Astrocyte (in vitro differentiated cells and primary cell): Measurements from ENCODE around the gene IFITM10. TPM values are rescaled to one million over a fixed set of nuclear protein-coding genes. Genes with fewer than 3 reads are reported as not detected.

ENCODE experiments used
- DNase-seq: peaks from one replicate; pipeline ENCODE4 v3.0.0-alpha.2; 2010; ENCODE audit warnings: low read depth
- FAIRE-seq: peaks from 2 replicates; lab custom pipeline; 2011; peaks lifted over from hg19 to GRCh38; lab: Jason Lieb, UNC
- H2AFZ ChIP-seq: 2 replicates; pipeline ENCODE4 v1.6.0; 2012; ENCODE audit warnings: low read depth, low read length, inconsistent platforms
- H3K27ac ChIP-seq: 2 replicates; pipeline ENCODE4 v1.5.1; 2011; ENCODE audit warnings: low read depth, low read length, inconsistent platforms
- H3K27me3 ChIP-seq: 2 replicates; pipeline ENCODE4 v1.6.0; 2011; ENCODE audit warnings: low read length, inconsistent platforms; ENCODE audit not compliant: insufficient read depth
- H3K36me3 ChIP-seq: 2 replicates; pipeline ENCODE4 v1.5.1; 2011; ENCODE audit warnings: low read length, inconsistent platforms; ENCODE audit not compliant: insufficient read depth
- H3K4me1 ChIP-seq: 2 replicates; pipeline ENCODE4 v1.5.1; 2011; ENCODE audit warnings: low read length, inconsistent platforms; ENCODE audit not compliant: insufficient read depth
- H3K4me2 ChIP-seq: 2 replicates; pipeline ENCODE4 v1.6.0; 2012; ENCODE audit warnings: low read length, inconsistent platforms
- H3K4me3 ChIP-seq: 2 replicates; pipeline ENCODE4 v1.5.1; 2011; ENCODE audit warnings: low read depth, mild to moderate bottlenecking, low read length, inconsistent platforms; ENCODE audit not compliant: insufficient read depth
- H3K79me2 ChIP-seq: 2 replicates; pipeline ENCODE4 v1.6.0; 2012; ENCODE audit warnings: mild to moderate bottlenecking, low read length, inconsistent platforms; ENCODE audit not compliant: insufficient read depth
- H3K9ac ChIP-seq: 2 replicates; pipeline ENCODE4 v1.6.0; 2012; ENCODE audit warnings: mild to moderate bottlenecking, low read length, inconsistent platforms
- H3K9me3 ChIP-seq: 2 replicates; pipeline ENCODE4 v1.5.1; 2012; ENCODE audit warnings: low read depth, mild to moderate bottlenecking, low read length, inconsistent platforms; ENCODE audit not compliant: insufficient read depth
- H4K20me1 ChIP-seq: 2 replicates; pipeline ENCODE4 v1.6.0; 2012; ENCODE audit warnings: low read length, inconsistent platforms; ENCODE audit not compliant: insufficient read depth
- H3K27ac Mint-ChIP-seq: one replicate; pipeline ENCODE4 v1.8.0; 2021; ENCODE audit warnings: mild to moderate bottlenecking, mixed read lengths; ENCODE audit not compliant: unreplicated experiment
- H3K27me3 Mint-ChIP-seq: one replicate; pipeline ENCODE4 v1.8.0; 2021; ENCODE audit warnings: low read depth, mixed read lengths; ENCODE audit not compliant: unreplicated experiment
- H3K36me3 Mint-ChIP-seq: one replicate; pipeline ENCODE4 v1.8.0; 2021; ENCODE audit warnings: low read depth, mixed read lengths; ENCODE audit not compliant: unreplicated experiment
- H3K4me1 Mint-ChIP-seq: one replicate; pipeline ENCODE4 v1.8.0; 2021; ENCODE audit warnings: low read depth, mixed read lengths; ENCODE audit not compliant: unreplicated experiment
- H3K4me3 Mint-ChIP-seq: one replicate; pipeline ENCODE4 v1.8.0; 2021; ENCODE audit warnings: mild to moderate bottlenecking, moderate library complexity, mixed read lengths; ENCODE audit not compliant: unreplicated experiment
- H3K9me3 Mint-ChIP-seq: one replicate; pipeline ENCODE4 v1.8.0; 2021; ENCODE audit warnings: mild to moderate bottlenecking, mixed read lengths; ENCODE audit not compliant: unreplicated experiment
- CTCF ChIP-seq: IDR thresholded peaks from 2 replicates; pipeline ENCODE4 v1.5.1; 2011; ENCODE audit warnings: low read depth, mild to moderate bottlenecking, inconsistent platforms, low read length, moderate library complexity; ENCODE audit not compliant: insufficient read depth
- EZH2 ChIP-seq: IDR thresholded peaks from 2 replicates; pipeline ENCODE4 v1.6.1; 2012; ENCODE audit warnings: mild to moderate bottlenecking, low read length, inconsistent platforms; ENCODE audit not compliant: insufficient read depth
- total RNA-seq: library from RNA; stranded (reverse); gene quantifications from 2 replicates; pipeline ENCODE4 v1.2.1, GENCODE V29; 2021

Gene IFITM10
- total RNA-seq, 1 donor from 2014 or later = 2.0 TPM

- peaks cover 8% of the 10 kb centered on the region for H3K9me3 ChIP-seq
- H3K4me1 ChIP-seq = peaks cover 14% of the 10 kb centered on the region
- no peaks in the 10 kb centered on the region for H3K79me2 ChIP-seq
- Mint-ChIP-seq H3K4me1 (peaks cover 7% of the 10 kb centered on the region), H3K36me3 (peaks cover 4% of the 10 kb centered on the region), H3K27ac (no peak overlapping the region), H3K4me3 (no peak overlapping the region), H3K27me3 (peaks cover 9% of the 10 kb centered on the region), H3K9me3 (peaks cover 3% of the 10 kb centered on the region)
- H3K9ac ChIP-seq = no peak overlapping the region
- no peak overlapping the region for H3K27ac ChIP-seq
- H4K20me1 ChIP-seq = peaks cover 23% of the 10 kb centered on the region
- H3K4me3 ChIP-seq = no peak overlapping the region
- TF ChIP-seq EZH2 (no peak), CTCF (no peak)
- no peaks in the 10 kb centered on the region for H3K36me3 ChIP-seq
- no peak overlapping the region for H3K4me2 ChIP-seq
- no peak for DNase-seq
- H3K27me3 ChIP-seq = no peaks in the 10 kb centered on the region
- FAIRE-seq = no peak
- H2AFZ ChIP-seq = no peak overlapping the region
These were observed 5.3 kb downstream of the IFITM10 start for GRCh38 chr11:1744891-1745700.

- Histone ChIP-seq H3K9me3 (peaks cover 8% of the 10 kb centered on the region), H3K27me3 (no peaks in the 10 kb centered on the region), H3K9ac (no peak overlapping the region), H2AFZ (no peak overlapping the region), H3K79me2 (no peaks in the 10 kb centered on the region), H4K20me1 (peaks cover 23% of the 10 kb centered on the region), H3K27ac (no peak overlapping the region), H3K4me1 (peaks cover 6% of the 10 kb centered on the region), H3K4me3 (no peak overlapping the region), H3K36me3 (no peaks in the 10 kb centered on the region), H3K4me2 (no peak overlapping the region)
- FAIRE-seq = no peak
- TF ChIP-seq EZH2 (no peak), CTCF (no peak)
- Mint-ChIP-seq H3K4me3 (no peak overlapping the region), H3K9me3 (peaks cover 6% of the 10 kb centered on the region), H3K4me1 (no peaks in the 10 kb centered on the region), H3K27ac (no peak overlapping the region), H3K27me3 (peaks cover 13% of the 10 kb centered on the region), H3K36me3 (peaks cover 2% of the 10 kb centered on the region)
- DNase-seq = no peak
These were observed 6.1 kb downstream of the IFITM10 start for GRCh38 chr11:1744137-1744886.
